ENCODE results near the gene LRRC71. TPM values are rescaled to one million over a fixed set of nuclear protein-coding genes. Genes with fewer than 3 reads are reported as not detected.

The LRRC71 gene
- total and polyA plus RNA-seq, 2 of the 8 experiments (the other 6 are each of a cell fraction or from before 2014, with no cell fraction given) = 0.05 TPM; not detected in 1

- WGBS, 2 experiments (ENCODE audit: extremely low coverage in 1 of 2, insufficient coverage in 1 of 2, insufficient read length in 1 of 2, insufficient replicate concordance in 2 of 2, low coverage in 1 of 2, low lambda C conversion rate in 2 of 2, missing lambda C conversion rate in 1 of 2) = 6% methylated on average over 53 of the region's 64 CpGs; no CpG with 5 or more reads in 1 of the 2 experiments
- POLR2A ChIA-PET (ENCODE audit: partially characterized antibody) = interaction anchor here (0.7 to 3.0 kb wide), 10 partner anchors 11 to 220 kb away, joined by 3 to 10 read pairs (median 3); partner anchors contain the start of genes INSRR and PEAR1
- TF ChIP-seq RBBP5 (IDR thresholded peaks at IDR 0.05; ENCODE audit: borderline replicate concordance, low read depth, low read length) = 0 out of 2 replicates have a peak, but pooled peaks have one; percentile 62
- peak; percentile 80 for TF ChIP-seq SUZ12 (IDR thresholded peaks at IDR 0.05; ENCODE audit: low read length)
- TF ChIP-seq MAFK (IDR thresholded peaks at IDR 0.05; ENCODE audit: low read depth, low read length) = no peak
- TF ChIP-seq CREB1 (IDR thresholded peaks at IDR 0.05) = peak; percentile 19; the same call in 1 of the 2 replicates
- TF ChIP-seq TAF1 (IDR thresholded peaks at IDR 0.05; ENCODE audit: low read depth, low read length) = 0 out of 2 replicates have a peak, but pooled peaks have one; percentile 23
- peak; percentile 92 for TF ChIP-seq KDM4A (IDR thresholded peaks at IDR 0.05; ENCODE audit: low read depth, low read length, severe bottlenecking)
- TF ChIP-seq CTCF (IDR thresholded peaks at IDR 0.05; ENCODE audit: control extremely low read depth in 1 of 3, insufficient read depth in 1 of 3, low read depth in 1 of 3, low read length in 3 of 3) = peak; percentile 90 to 92 (median 92)
- 0 out of 2 replicates have a peak, but pooled peaks have one; percentile 58 for TF ChIP-seq GABPA (IDR thresholded peaks at IDR 0.05; ENCODE audit: borderline replicate concordance, insufficient read depth, low read length)
Measured at GRCh38 chr1:156927215-156928042, 7.0 kb downstream of the LRRC71 start.

More at GRCh38 chr1:156927215-156928042, 7.0 kb downstream of the LRRC71 start:
- Histone ChIP-seq H3K9ac (replicated peaks in 1 of 4; ENCODE audit: extremely low read depth in 1 of 4, low read depth in 3 of 4, low read length in 3 of 4) (no peak overlapping the region), H3K18ac (ENCODE audit: extremely low read depth, low read length) (no peak overlapping the region; the same call in 1 of the 2 replicates), H3K9me3 (ENCODE audit: insufficient read depth in 2 of 2, low read depth in 1 of 2, low read length in 1 of 2) (no peaks in the 10 kb centered on the region), H4K8ac (ENCODE audit: extremely low read depth, insufficient read depth, low read length) (peak overlapping the region; percentile 64), H2BK15ac (ENCODE audit: low read length) (peak overlapping the region; percentile 88; the same call in 1 of the 2 replicates), H4K20me1 (replicated peaks in 1 of 2; ENCODE audit: control insufficient read depth in 1 of 2, insufficient read depth in 2 of 2, low read length in 2 of 2) (peaks cover 2 to 17% of the 10 kb centered on the region in 2 experiments), H3K14ac (ENCODE audit: insufficient read length) (no peak overlapping the region), H2BK12ac (ENCODE audit: low read depth, low read length) (peak overlapping the region; percentile 60; the same call in 1 of the 2 replicates), H3K4me2 (ENCODE audit: insufficient read depth in 1 of 2, low read depth in 2 of 2, low read length in 2 of 2) (peak overlapping the region; percentile 72 to 96), H3K27me3 (replicated peaks in 1 of 4; ENCODE audit: control insufficient read depth in 3 of 4, extremely low read depth in 1 of 4, insufficient read depth in 3 of 4, low read length in 3 of 4) (peaks cover 51 to 71% (median 69%) of the 10 kb centered on the region in 4 experiments), H3K79me2 (ENCODE audit: control insufficient read depth in 1 of 2, insufficient read depth in 2 of 2, low read length in 2 of 2) (no peaks in the 10 kb centered on the region), H3K4me3 (ENCODE audit: extremely low read depth in 1 of 4, insufficient read depth in 2 of 4, low read depth in 3 of 4, low read length in 4 of 4) (peak overlapping the region; percentile 36 to 70 (median 62)), H4K5ac (ENCODE audit: insufficient read length, low read depth, low read length) (no peak overlapping the region), H3K79me1 (ENCODE audit: low read depth, low read length) (no peaks in the 10 kb centered on the region), H3K4me1 (replicated peaks in 1 of 4; ENCODE audit: control insufficient read depth in 3 of 4, insufficient read depth in 4 of 4, low read length in 3 of 4) (peaks cover 3 to 21% (median 9%) of the 10 kb centered on the region in 4 experiments; a peak in 6 of 7 replicates), H3K27ac (ENCODE audit: low read depth, low read length) (no peak overlapping the region), H3K56ac (replicated peaks; ENCODE audit: insufficient read length, low read depth, low read length) (peak overlapping the region; percentile 17), H2AFZ (ENCODE audit: low read length) (peak overlapping the region; percentile 73; the same call in 1 of the 2 replicates), H3K36me3 (ENCODE audit: control insufficient read depth in 2 of 4, insufficient read depth in 4 of 4, low read length in 3 of 4) (no peaks in the 10 kb centered on the region), H2BK5ac (ENCODE audit: low read depth, low read length) (no peak overlapping the region), H2AK5ac (ENCODE audit: low read depth, low read length) (no peak overlapping the region), H3K23ac (ENCODE audit: insufficient read length) (no peak overlapping the region), H3K4ac (replicated peaks; ENCODE audit: insufficient read length, low read depth, low read length) (no peak overlapping the region), H2BK20ac (ENCODE audit: low read length) (no peak overlapping the region), H3K23me2 (ENCODE audit: low read depth, low read length) (peaks cover 8% of the 10 kb centered on the region; the same call in 1 of the 2 replicates), H2BK120ac (replicated peaks; ENCODE audit: low read depth, low read length) (no peak overlapping the region), H4K91ac (replicated peaks; ENCODE audit: insufficient read length, low read length) (no peak overlapping the region)
- CTCF ChIA-PET (ENCODE audit: partially characterized antibody) = interaction anchor here (0.7 to 11.8 kb wide), 35 partner anchors 9 to 284 kb away, joined by 3 to 287 read pairs (median 3); partner anchors contain the start of genes CRABP2, INSRR, ISG20L2 and METTL25B
- peak in 1 of 2 experiments; percentile 90 for DNase-seq (ENCODE audit: low read depth in 1 of 2, low spot score in 2 of 2)
- no peak for FAIRE-seq
